Sigmoid colon (tissue), 4 donors: Measurements from ENCODE around the gene PCGF1.

Experiments
- CTCF ChIP-seq, 4 experiments: fragments of 450-650 bp in 3 of 4; fragments of 200-600 bp in 1 of 4; IDR thresholded peaks; one replicate each; pipeline ENCODE4 v1.5.1; 2016 to 2019; ENCODE audit warnings: antibody characterized with exemption in 4 of 4, mild to moderate bottlenecking in 3 of 4, moderate library complexity in 2 of 4
- EP300 ChIP-seq, 4 donors: sonication (generic); formaldehyde crosslinking; IDR thresholded peaks; one replicate each; pipeline ENCODE4 v1.6.1; 2017; ENCODE audit warnings: antibody characterized with exemption in 4 of 4
- POLR2A ChIP-seq, 2 donors: fragments of 450-650 bp; IDR thresholded peaks; one replicate each; pipeline ENCODE4 v1.6.1; 2016; ENCODE audit warnings: antibody characterized with exemption in 2 of 2, mild to moderate bottlenecking in 2 of 2, moderate library complexity in 2 of 2
- POLR2AphosphoS5 ChIP-seq, 4 donors: sonication (generic); formaldehyde crosslinking; IDR thresholded peaks; one replicate each; pipeline ENCODE4 v1.6.1; 2017; ENCODE audit warnings: antibody characterized with exemption in 4 of 4

- TF ChIP-seq CTCF (IDR thresholded peaks at IDR 0.05) (no peak), POLR2A (IDR thresholded peaks at IDR 0.05) (no peak), EP300 (IDR thresholded peaks at IDR 0.05) (no peak), POLR2AphosphoS5 (IDR thresholded peaks at IDR 0.05) (no peak)
These were observed 1.8 kb downstream of the PCGF1 start for GRCh38 chr2:74505448-74506246.
